Measurements from ENCODE around the gene RNU6-8.

RNU6-8 gene

GRCh38 chr14:32230695-32231280 is 27.7 kb upstream of the RNU6-8 start:
- Histone ChIP-seq H3K9ac (ENCODE audit: low read depth in 1 of 2, low read length in 2 of 2) (no peak overlapping the region), H3K27ac (ENCODE audit: low read depth in 2 of 2, low read length in 2 of 2) (no peak overlapping the region), H3K4me3 (ENCODE audit: low read length in 2 of 2) (no peak overlapping the region), H3K36me3 (ENCODE audit: control insufficient read depth in 2 of 2, insufficient read depth in 2 of 2, low read length in 2 of 2) (no peaks in the 10 kb centered on the region), H3K4me1 (ENCODE audit: control insufficient read depth in 2 of 2, insufficient read depth in 2 of 2, low read length in 2 of 2) (no peaks in the 10 kb centered on the region), H3K9me3 (ENCODE audit: control insufficient read depth in 2 of 2, low read length in 2 of 2) (no peaks in the 10 kb centered on the region), H3K27me3 (ENCODE audit: control insufficient read depth in 2 of 2, insufficient read depth in 2 of 2, low read length in 2 of 2) (no peaks in the 10 kb centered on the region)

GRCh38 chr14:32230181-32230580 is 27.1 kb upstream of the RNU6-8 start:
- Histone ChIP-seq H3K36me3 (ENCODE audit: control insufficient read depth in 2 of 2, insufficient read depth in 2 of 2, low read length in 2 of 2) (no peaks in the 10 kb centered on the region), H3K27ac (ENCODE audit: low read depth in 2 of 2, low read length in 2 of 2) (no peak overlapping the region), H3K4me3 (ENCODE audit: low read length in 2 of 2) (no peak overlapping the region), H3K9ac (ENCODE audit: low read depth in 1 of 2, low read length in 2 of 2) (no peak overlapping the region), H3K9me3 (ENCODE audit: control insufficient read depth in 2 of 2, low read length in 2 of 2) (no peaks in the 10 kb centered on the region), H3K4me1 (ENCODE audit: control insufficient read depth in 2 of 2, insufficient read depth in 2 of 2, low read length in 2 of 2) (no peaks in the 10 kb centered on the region), H3K27me3 (ENCODE audit: control insufficient read depth in 2 of 2, insufficient read depth in 2 of 2, low read length in 2 of 2) (no peaks in the 10 kb centered on the region)

GRCh38 chr14:32226056-32226455 is 23.0 kb upstream of the RNU6-8 start:
- H3K9ac ChIP-seq (ENCODE audit: low read depth in 1 of 2, low read length in 2 of 2): no peak overlapping the region
- no peak overlapping the region for H3K27ac ChIP-seq (ENCODE audit: low read depth in 2 of 2, low read length in 2 of 2)
- no peak overlapping the region for H3K4me3 ChIP-seq (ENCODE audit: low read length in 2 of 2)
- no peaks in the 10 kb centered on the region for H3K36me3 ChIP-seq (ENCODE audit: control insufficient read depth in 2 of 2, insufficient read depth in 2 of 2, low read length in 2 of 2)
- H3K9me3 ChIP-seq (ENCODE audit: control insufficient read depth in 2 of 2, low read length in 2 of 2): no peaks in the 10 kb centered on the region
- peaks cover 0 to 3% of the 10 kb centered on the region in 2 donors for H3K4me1 ChIP-seq (ENCODE audit: control insufficient read depth in 2 of 2, insufficient read depth in 2 of 2, low read length in 2 of 2)
- no peaks in the 10 kb centered on the region for H3K27me3 ChIP-seq (ENCODE audit: control insufficient read depth in 2 of 2, insufficient read depth in 2 of 2, low read length in 2 of 2)

- Histone ChIP-seq H3K27ac (ENCODE audit: low read depth in 2 of 2, low read length in 2 of 2) (no peak overlapping the region), H3K27me3 (ENCODE audit: control insufficient read depth in 2 of 2, insufficient read depth in 2 of 2, low read length in 2 of 2) (no peaks in the 10 kb centered on the region), H3K9ac (ENCODE audit: low read depth in 1 of 2, low read length in 2 of 2) (no peak overlapping the region), H3K4me1 (ENCODE audit: control insufficient read depth in 2 of 2, insufficient read depth in 2 of 2, low read length in 2 of 2) (peaks cover 0 to 3% of the 10 kb centered on the region in 2 donors), H3K36me3 (ENCODE audit: control insufficient read depth in 2 of 2, insufficient read depth in 2 of 2, low read length in 2 of 2) (no peaks in the 10 kb centered on the region), H3K9me3 (ENCODE audit: control insufficient read depth in 2 of 2, low read length in 2 of 2) (no peaks in the 10 kb centered on the region), H3K4me3 (ENCODE audit: low read length in 2 of 2) (no peak overlapping the region)
Measured at GRCh38 chr14:32225378-32225920, 22.4 kb upstream of the RNU6-8 start.

- H3K4me3 ChIP-seq (ENCODE audit: low read length in 2 of 2): no peak overlapping the region
- no peak overlapping the region for H3K9ac ChIP-seq (ENCODE audit: low read depth in 1 of 2, low read length in 2 of 2)
- no peaks in the 10 kb centered on the region for H3K27me3 ChIP-seq (ENCODE audit: control insufficient read depth in 2 of 2, insufficient read depth in 2 of 2, low read length in 2 of 2)
- H3K27ac ChIP-seq (ENCODE audit: low read depth in 2 of 2, low read length in 2 of 2): no peak overlapping the region
- H3K9me3 ChIP-seq (ENCODE audit: control insufficient read depth in 2 of 2, low read length in 2 of 2): no peaks in the 10 kb centered on the region
- H3K4me1 ChIP-seq (ENCODE audit: control insufficient read depth in 2 of 2, insufficient read depth in 2 of 2, low read length in 2 of 2): peaks cover 0 to 3% of the 10 kb centered on the region in 2 donors
- no peaks in the 10 kb centered on the region for H3K36me3 ChIP-seq (ENCODE audit: control insufficient read depth in 2 of 2, insufficient read depth in 2 of 2, low read length in 2 of 2)
Measured at GRCh38 chr14:32224737-32225377, 21.8 kb upstream of the RNU6-8 start.

GRCh38 chr14:32217301-32217700 is 14.2 kb upstream of the RNU6-8 start:
- Histone ChIP-seq H3K27ac (ENCODE audit: low read depth in 2 of 2, low read length in 2 of 2) (no peak overlapping the region), H3K36me3 (ENCODE audit: control insufficient read depth in 2 of 2, insufficient read depth in 2 of 2, low read length in 2 of 2) (no peaks in the 10 kb centered on the region), H3K9me3 (ENCODE audit: control insufficient read depth in 2 of 2, low read length in 2 of 2) (no peaks in the 10 kb centered on the region)

GRCh38 chr14:32212833-32213232 is 9.8 kb upstream of the RNU6-8 start:
- H3K4me1 ChIP-seq (ENCODE audit: control insufficient read depth in 2 of 2, insufficient read depth in 2 of 2, low read length in 2 of 2): no peaks in the 10 kb centered on the region
- H3K9me3 ChIP-seq (ENCODE audit: control insufficient read depth in 2 of 2, low read length in 2 of 2): no peaks in the 10 kb centered on the region
- no peak overlapping the region for H3K27ac ChIP-seq (ENCODE audit: low read depth in 2 of 2, low read length in 2 of 2)
- H3K4me3 ChIP-seq (ENCODE audit: low read length in 2 of 2): no peak overlapping the region
- H3K27me3 ChIP-seq (ENCODE audit: control insufficient read depth in 2 of 2, insufficient read depth in 2 of 2, low read length in 2 of 2): no peaks in the 10 kb centered on the region
- H3K36me3 ChIP-seq (ENCODE audit: control insufficient read depth in 2 of 2, insufficient read depth in 2 of 2, low read length in 2 of 2): no peaks in the 10 kb centered on the region
- no peak overlapping the region for H3K9ac ChIP-seq (ENCODE audit: low read depth in 1 of 2, low read length in 2 of 2)

More at GRCh38 chr14:32217301-32217700, 14.2 kb upstream of the RNU6-8 start:
- Histone ChIP-seq H3K27me3 (ENCODE audit: control insufficient read depth in 2 of 2, insufficient read depth in 2 of 2, low read length in 2 of 2) (no peaks in the 10 kb centered on the region), H3K4me1 (ENCODE audit: control insufficient read depth in 2 of 2, insufficient read depth in 2 of 2, low read length in 2 of 2) (peaks cover 0 to 3% of the 10 kb centered on the region in 2 donors), H3K4me3 (ENCODE audit: low read length in 2 of 2) (no peak overlapping the region), H3K9ac (ENCODE audit: low read depth in 1 of 2, low read length in 2 of 2) (no peak overlapping the region)

GRCh38 chr14:32211068-32211404 is 8.0 kb upstream of the RNU6-8 start:
- Histone ChIP-seq H3K9ac (ENCODE audit: low read depth in 1 of 2, low read length in 2 of 2) (no peak overlapping the region), H3K27ac (ENCODE audit: low read depth in 2 of 2, low read length in 2 of 2) (no peak overlapping the region), H3K36me3 (ENCODE audit: control insufficient read depth in 2 of 2, insufficient read depth in 2 of 2, low read length in 2 of 2) (no peaks in the 10 kb centered on the region), H3K27me3 (ENCODE audit: control insufficient read depth in 2 of 2, insufficient read depth in 2 of 2, low read length in 2 of 2) (no peaks in the 10 kb centered on the region), H3K4me3 (ENCODE audit: low read length in 2 of 2) (no peak overlapping the region), H3K9me3 (ENCODE audit: control insufficient read depth in 2 of 2, low read length in 2 of 2) (no peaks in the 10 kb centered on the region), H3K4me1 (ENCODE audit: control insufficient read depth in 2 of 2, insufficient read depth in 2 of 2, low read length in 2 of 2) (no peaks in the 10 kb centered on the region)

- no peak overlapping the region for H3K4me3 ChIP-seq (ENCODE audit: low read length in 2 of 2)
- H3K9ac ChIP-seq (ENCODE audit: low read depth in 1 of 2, low read length in 2 of 2): no peak overlapping the region
- no peaks in the 10 kb centered on the region for H3K9me3 ChIP-seq (ENCODE audit: control insufficient read depth in 2 of 2, low read length in 2 of 2)
- no peaks in the 10 kb centered on the region for H3K36me3 ChIP-seq (ENCODE audit: control insufficient read depth in 2 of 2, insufficient read depth in 2 of 2, low read length in 2 of 2)
- H3K27me3 ChIP-seq (ENCODE audit: control insufficient read depth in 2 of 2, insufficient read depth in 2 of 2, low read length in 2 of 2): no peaks in the 10 kb centered on the region
- no peak overlapping the region for H3K27ac ChIP-seq (ENCODE audit: low read depth in 2 of 2, low read length in 2 of 2)
- no peaks in the 10 kb centered on the region for H3K4me1 ChIP-seq (ENCODE audit: control insufficient read depth in 2 of 2, insufficient read depth in 2 of 2, low read length in 2 of 2)
Measured at GRCh38 chr14:32209471-32209870, 6.4 kb upstream of the RNU6-8 start.

- Histone ChIP-seq H3K9ac (ENCODE audit: low read depth in 1 of 2, low read length in 2 of 2) (no peak overlapping the region), H3K36me3 (ENCODE audit: control insufficient read depth in 2 of 2, insufficient read depth in 2 of 2, low read length in 2 of 2) (no peaks in the 10 kb centered on the region), H3K4me1 (ENCODE audit: control insufficient read depth in 2 of 2, insufficient read depth in 2 of 2, low read length in 2 of 2) (no peaks in the 10 kb centered on the region), H3K27me3 (ENCODE audit: control insufficient read depth in 2 of 2, insufficient read depth in 2 of 2, low read length in 2 of 2) (no peaks in the 10 kb centered on the region), H3K4me3 (ENCODE audit: low read length in 2 of 2) (no peak overlapping the region), H3K27ac (ENCODE audit: low read depth in 2 of 2, low read length in 2 of 2) (no peak overlapping the region), H3K9me3 (ENCODE audit: control insufficient read depth in 2 of 2, low read length in 2 of 2) (no peaks in the 10 kb centered on the region)
Measured at GRCh38 chr14:32208490-32208889, 5.4 kb upstream of the RNU6-8 start.

All from mucosa of rectum (tissue), 2 donors.